Left colon (tissue), 2 donors: Measurements from ENCODE around the gene DNAJC18. TPM values are rescaled to one million over a fixed set of nuclear protein-coding genes. Genes with fewer than 3 reads are reported as not detected.

Experiments
- total RNA-seq, 2 donors: library from RNA; stranded (reverse); fragmentation: NEBNext Ultra II Directional; extraction: Animal tissue kit (Norgen Biotek cat#: 25700); gene quantifications; one replicate each; pipeline ENCODE4 v1.2.1, GENCODE V29; 2021
- donor health status: DM: no; HTN: no; CAD: no.
- donor health status: DM: yes; HTN: yes; CAD: no.

DNAJC18 gene
- total RNA-seq, 2 donors from 2014 or later, result 2.4 to 4.6 TPM

Other genes starting within 250 kb of the DNAJC18 start
- gene SIL1, start 241.2 kb downstream of the DNAJC18 start, total RNA-seq, result 10 to 100 TPM; 29.9 to 33.0 TPM
- gene MATR3, start 145.8 kb downstream of the DNAJC18 start, total RNA-seq, result 100 to 1,000 TPM in 1 of 2 donors, 10 to 100 TPM in 1; 98.4 to 106 TPM
- 10 to 100 TPM; 28.0 to 47.5 TPM for gene PAIP2, start 97.7 kb downstream of the DNAJC18 start, total RNA-seq
- gene SLC23A1, start 56.2 kb downstream of the DNAJC18 start, total RNA-seq, result 1 to 10 TPM; 4.8 to 5.9 TPM
- gene MZB1, start 49.6 kb downstream of the DNAJC18 start, total RNA-seq, result 10 to 100 TPM in 1 of 2 donors, 1 to 10 TPM in 1; 6.0 to 36.9 TPM
- under 1 TPM; 0.42 to 0.55 TPM for gene PROB1, start 44.4 kb downstream of the DNAJC18 start, total RNA-seq
- 1 to 10 TPM; 3.6 to 3.8 TPM for gene SPATA24, start 35.4 kb downstream of the DNAJC18 start, total RNA-seq
- gene ECSCR, start 23.2 kb upstream of the DNAJC18 start, total RNA-seq, result 1 to 10 TPM; 3.9 to 4.5 TPM
- gene SMIM33, start 31.5 kb upstream of the DNAJC18 start, total RNA-seq, result 1 to 10 TPM; 2.8 to 3.7 TPM
- 10 to 100 TPM; 25.0 to 55.6 TPM for gene STING1, start 43.2 kb upstream of the DNAJC18 start, total RNA-seq
- 100 to 1,000 TPM; 139 to 152 TPM for gene UBE2D2, start 121.8 kb upstream of the DNAJC18 start, total RNA-seq
- gene CXXC5, start 208.8 kb upstream of the DNAJC18 start, total RNA-seq, result 10 to 100 TPM; 28.2 to 30.2 TPM